GM21717 (cell line): ENCODE data around the gene RASGRF2.
"Not testable (repeated sequence)": the region's sequence is repeated elsewhere in the genome, so short reads cannot be mapped to it uniquely, and the experiment has no call there.

Source experiments
- ATAC-seq: cut with Tn5 transposase; IDR thresholded peaks from one replicate; pipeline ENCODE4 v1.9.1; 2021; ENCODE audit warnings: mild to moderate bottlenecking, moderate library complexity; ENCODE audit not compliant: unreplicated experiment

RASGRF2 gene

DNA sequence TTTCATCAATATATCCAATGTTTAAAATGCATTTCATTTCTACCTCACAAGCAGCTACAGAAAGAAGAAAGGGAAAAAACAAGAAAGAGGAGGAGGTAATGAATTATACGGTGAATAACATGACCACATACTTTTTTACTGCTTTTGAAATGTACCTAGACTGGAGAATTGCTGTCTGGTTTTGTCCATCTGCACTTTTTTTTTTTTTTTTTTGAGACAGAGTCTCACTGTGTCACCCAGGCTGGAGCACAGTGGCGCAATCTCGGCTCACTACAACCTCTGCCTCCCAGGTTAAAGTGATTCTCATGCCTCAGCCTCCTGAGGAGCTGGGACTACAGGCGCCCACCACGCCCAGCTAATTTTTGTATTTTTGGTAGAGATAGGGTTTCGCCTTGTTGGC is 58.4 kb downstream of the RASGRF2 start:
- ATAC-seq, result not testable (repeated sequence)

DNA sequence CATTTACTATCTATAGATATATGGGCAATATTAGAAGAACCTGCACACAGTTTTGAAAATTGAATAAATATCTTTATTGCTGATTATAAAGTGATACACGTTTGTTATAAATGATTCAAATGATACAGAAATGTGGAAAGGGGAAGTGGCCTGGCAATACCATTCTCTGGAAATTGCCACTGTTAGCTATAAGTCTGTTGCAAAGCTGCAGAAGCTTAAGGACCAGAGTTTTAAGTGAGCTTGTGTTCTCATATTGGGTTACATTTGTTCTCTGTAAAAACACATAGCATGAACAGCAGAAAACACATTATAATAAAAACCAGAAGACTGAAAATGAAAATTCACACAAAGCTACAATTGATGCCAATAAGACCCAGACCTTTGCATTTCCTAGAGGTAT is 59.6 kb downstream of the RASGRF2 start:
- ATAC-seq, result no peak

DNA sequence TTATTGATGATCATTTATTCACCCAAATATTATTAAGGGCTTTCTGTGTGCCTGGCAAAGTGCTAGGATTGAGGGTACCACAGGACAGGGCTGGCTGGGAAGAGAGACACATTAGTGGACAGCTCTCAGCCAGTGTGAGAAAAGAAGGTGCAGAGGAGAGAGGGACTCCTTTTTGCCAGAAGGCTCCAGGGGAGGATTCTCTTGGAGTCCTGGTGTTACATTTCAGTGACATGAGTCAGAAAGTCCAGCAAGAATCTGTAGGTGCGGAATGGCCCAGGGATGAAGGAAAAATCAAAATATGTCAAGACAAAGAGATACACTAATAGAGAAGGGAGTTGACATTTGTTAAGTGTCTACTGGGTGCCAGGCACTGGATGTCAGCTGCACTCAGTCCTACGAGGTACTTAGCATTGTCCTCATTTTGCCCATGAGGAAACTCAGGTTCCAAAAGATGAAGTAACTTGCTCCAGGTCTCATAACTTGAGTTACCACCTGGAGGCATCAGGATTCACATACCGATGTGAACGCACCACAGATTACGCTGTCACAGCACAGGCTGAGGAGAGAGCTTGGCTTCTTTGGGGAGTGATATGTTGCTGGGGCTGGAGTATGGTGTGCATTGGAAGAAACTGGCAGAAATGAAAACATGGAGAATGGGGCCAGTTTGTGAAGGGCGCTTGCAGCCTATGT is 60.5 kb downstream of the RASGRF2 start:
- no peak for ATAC-seq

GRCh38 chr5:81021486-81021885 is 61.3 kb downstream of the RASGRF2 start:
- ATAC-seq, result no peak

DNA sequence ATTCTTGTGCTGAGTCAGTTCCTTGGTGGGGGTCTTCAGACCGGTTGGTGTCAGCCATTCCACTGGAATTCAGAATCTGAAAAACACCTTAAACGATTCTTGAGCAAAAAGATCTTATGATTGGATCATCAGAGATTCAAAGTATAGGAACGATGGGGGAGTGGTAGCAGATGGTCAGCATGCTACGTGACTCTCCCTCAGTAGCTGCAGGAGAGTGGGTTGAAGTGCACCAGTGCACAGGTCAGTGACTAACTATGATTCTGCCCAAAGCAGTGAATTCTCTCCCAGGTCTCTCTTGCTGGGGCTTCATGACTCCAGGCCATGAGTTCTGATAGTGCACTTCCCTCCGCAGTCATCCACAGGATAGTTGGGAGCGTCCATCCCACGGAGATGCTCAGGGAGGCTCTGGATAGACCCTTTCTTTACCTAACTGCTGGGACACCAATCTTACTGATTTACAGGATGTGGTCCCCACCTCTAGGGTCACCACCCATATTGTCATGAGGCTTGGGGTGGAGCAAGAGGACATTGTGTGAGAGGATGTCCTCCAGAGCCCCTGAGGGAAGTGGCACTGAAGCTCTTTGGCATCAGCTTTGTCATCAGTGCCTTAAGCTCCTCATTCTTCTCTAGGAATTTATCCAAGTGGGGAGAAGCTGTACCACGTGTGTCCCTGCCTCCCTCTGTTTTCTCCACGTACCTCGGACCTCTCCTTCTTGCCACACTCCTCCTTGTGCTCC is 62.0 kb downstream of the RASGRF2 start:
- no peak for ATAC-seq

GRCh38 chr5:81022688-81023084 is 62.5 kb downstream of the RASGRF2 start:
- ATAC-seq, result no peak

DNA sequence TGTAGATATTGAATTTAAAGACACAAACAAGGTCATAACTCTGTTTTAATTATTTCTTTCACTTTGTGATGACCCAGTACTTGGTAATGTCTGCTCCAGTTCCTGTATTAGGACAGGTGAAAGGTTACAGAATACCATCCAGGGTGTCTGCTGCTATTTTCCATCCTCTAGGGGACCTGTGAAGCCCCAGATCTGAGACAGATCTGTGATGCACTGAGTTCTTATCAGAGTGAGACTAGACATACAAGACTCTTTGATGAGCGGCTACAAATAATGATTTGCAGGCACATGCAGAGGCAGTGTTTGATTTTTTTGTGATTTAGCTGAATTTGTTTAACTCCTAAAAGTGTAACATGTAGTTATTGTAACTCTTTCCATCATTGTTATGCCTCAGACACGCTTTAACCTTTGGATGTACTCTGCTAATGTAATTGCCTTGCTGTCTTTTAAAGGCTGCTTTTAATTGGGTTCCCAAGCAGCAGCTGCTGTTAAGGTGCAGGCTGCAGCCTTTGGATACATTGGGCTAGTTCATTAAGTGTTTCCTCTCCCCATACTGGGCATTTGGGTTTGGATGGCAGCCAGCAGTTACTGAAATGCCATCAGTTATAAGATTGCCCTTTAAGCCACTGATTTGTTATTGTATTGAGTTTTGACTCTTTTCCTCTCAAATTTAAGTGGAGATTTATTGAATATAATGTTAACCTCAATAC is 63.3 kb downstream of the RASGRF2 start:
- ATAC-seq, result no peak

GRCh38 chr5:81027481-81028058 is 67.4 kb downstream of the RASGRF2 start:
- ATAC-seq, result no peak

DNA sequence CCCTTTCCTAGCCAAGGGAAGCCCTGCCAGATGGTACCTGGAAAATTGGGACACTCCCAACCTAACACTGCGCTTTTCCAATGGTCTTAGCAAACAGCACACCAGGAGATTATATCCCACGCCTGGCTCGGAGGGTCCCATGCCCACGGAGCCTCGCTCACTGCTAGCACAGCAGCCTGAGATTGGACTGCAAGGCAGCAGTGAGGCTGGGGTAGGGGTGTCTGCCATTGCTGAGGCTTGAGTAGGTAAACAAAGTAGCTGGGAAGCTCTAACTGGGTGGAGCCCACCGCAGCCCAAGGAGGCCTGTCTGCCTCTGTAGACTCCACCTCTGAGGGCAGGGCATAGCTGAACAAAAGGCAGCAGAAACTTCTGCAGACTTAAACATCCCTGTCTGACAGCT is 68.7 kb downstream of the RASGRF2 start:
- not testable (repeated sequence) for ATAC-seq

- ATAC-seq, result not testable (repeated sequence)
Measured at GRCh38 chr5:81029736-81030135, 69.6 kb downstream of the RASGRF2 start.

GRCh38 chr5:81030236-81031034 is 70.3 kb downstream of the RASGRF2 start:
- not testable (repeated sequence) for ATAC-seq

- ATAC-seq, result no peak
Measured at GRCh38 chr5:81035522-81035921, 75.4 kb downstream of the RASGRF2 start.

DNA sequence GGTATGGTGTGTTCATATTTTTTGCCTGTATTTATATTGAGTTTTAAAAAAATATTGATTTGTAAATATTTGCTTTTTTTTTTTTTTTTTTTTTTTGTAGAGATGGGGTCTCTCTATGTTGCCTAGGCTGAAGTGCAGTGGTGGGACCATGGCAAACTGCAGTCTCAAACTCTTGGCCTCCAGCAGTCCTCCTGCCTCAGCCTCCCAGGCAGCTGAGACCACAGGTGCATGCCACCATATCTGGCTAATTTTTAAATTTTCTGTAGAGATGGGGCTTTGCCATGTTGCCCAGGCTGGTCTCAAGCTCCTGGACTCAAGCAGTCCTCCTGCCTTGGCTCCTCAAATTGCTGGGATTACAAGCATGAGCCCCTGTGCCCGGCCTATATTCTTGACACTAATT is 78.3 kb downstream of the RASGRF2 start:
- no peak for ATAC-seq

DNA sequence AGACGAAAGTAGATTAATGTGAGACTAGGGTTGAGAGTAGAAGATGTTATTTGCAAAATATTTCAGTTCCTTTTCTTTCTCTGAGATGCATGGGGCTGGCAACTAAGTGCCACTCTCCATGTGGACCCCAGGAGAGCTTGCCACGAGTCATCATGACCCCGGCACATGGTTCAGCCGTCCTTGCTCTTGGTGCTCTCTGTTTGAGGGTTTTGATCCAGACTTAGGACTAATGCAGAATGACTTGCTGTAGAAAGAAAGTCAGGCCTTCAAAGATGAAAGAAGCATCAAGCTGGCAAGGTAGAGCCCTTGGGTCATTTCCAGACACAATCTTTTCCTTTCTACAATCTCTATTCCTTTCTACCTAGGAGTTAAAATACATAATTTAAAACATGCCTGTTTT is 84.7 kb downstream of the RASGRF2 start:
- ATAC-seq, result no peak

GRCh38 chr5:81045389-81045807 is 85.2 kb downstream of the RASGRF2 start:
- ATAC-seq, result no peak

DNA sequence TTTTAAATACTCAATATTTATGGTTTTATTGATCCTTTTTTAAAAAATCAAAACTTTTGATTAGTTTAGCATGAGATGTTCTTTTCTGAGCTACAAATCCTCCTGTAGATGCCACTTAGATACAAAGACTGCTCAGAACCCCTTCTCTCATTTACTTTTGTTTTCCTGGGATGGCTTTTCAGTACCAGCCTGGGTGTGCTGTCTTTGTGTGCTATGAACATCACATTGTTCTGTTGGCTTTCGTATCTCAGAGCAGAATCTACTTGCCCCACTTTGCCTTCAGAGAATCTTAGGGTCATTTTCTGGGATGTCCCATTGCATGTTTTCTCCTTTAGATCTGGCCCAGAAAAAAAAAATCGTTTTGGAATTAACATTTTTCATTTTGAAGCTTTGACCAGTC is 85.9 kb downstream of the RASGRF2 start:
- no peak for ATAC-seq

GRCh38 chr5:81052325-81052724 is 92.2 kb downstream of the RASGRF2 start:
- no peak for ATAC-seq

DNA sequence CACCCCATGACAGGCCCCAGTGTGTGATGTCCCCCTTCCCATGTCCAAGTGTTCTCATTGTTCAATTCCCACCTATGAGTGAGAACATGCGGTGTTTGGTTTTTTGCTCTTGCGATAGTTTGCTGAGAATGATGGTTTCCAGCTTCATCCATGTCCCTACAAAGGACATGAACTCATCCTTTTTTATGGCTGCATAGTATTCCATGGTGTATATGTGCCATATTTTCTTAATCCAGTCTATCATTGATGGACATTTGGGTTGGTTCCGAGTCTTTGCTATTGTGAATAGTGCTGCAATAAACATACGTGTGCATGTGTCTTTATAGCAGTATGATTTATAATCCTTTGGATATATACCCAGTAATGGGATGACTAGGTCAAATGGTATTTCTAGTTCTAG is 93.1 kb downstream of the RASGRF2 start:
- ATAC-seq, result not testable (repeated sequence)

DNA sequence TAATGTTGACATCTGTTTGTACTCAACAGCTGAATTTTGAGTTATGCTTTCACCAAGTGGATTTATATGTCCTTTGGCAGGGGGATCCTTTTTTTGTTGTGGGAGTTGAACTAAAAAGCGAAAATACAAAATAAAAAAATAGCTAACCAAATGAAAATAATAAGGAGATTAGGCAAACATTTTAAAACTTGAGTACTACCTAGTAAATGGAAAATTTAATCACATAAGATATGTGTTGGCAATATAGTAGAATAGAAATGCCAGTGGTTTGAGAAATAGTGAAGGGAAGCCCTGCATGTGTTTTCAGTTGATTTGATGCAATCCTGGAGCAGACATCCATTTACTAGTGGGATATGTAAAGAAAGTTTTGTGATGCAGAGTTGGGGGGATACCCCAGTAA is 98.0 kb downstream of the RASGRF2 start:
- ATAC-seq, result no peak

- no peak for ATAC-seq
Measured at GRCh38 chr5:81065492-81065891, 105.3 kb downstream of the RASGRF2 start.

DNA sequence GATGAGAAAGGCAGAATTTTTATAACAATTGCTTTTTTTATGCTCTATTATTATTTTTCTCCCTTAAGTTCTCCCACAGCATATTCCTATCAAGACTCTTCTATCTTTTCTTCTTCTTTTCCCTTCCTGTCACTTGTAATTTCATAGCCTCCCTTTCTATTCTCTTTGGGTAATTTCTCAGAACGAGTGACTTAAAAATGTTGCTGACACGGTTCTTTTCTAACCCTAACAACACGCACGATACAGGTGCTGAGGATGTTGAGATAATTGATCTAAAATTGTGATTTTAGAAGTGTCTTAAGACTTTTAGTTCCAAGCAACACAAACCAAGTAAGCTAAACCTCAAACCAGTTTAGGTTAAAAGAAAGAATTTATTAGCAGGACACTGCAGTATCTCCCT is 105.9 kb downstream of the RASGRF2 start:
- no peak for ATAC-seq
